CD8-positive, alpha-beta memory T cell (primary cell): ENCODE data around the gene RTL10. TPM values are rescaled to one million over a fixed set of nuclear protein-coding genes. Genes with fewer than 3 reads are reported as not detected.
A peak's percentile ranks its signal among the peaks of the same experiment; 100 is the strongest.

Experiments used
- CTCF ChIA-PET: fragments of 350-600 bp; sonication (Branson Sonifier 250); formaldehyde crosslinking; loops from one replicate; lab custom pipeline; 2021; ENCODE audit warnings: antibody characterized with exemption; lab: Charles Lee
- POLR2A ChIA-PET: fragments of 350-600 bp; sonication (Branson Sonifier 250); formaldehyde crosslinking; loops from one replicate; lab custom pipeline; 2021; ENCODE audit warnings: antibody characterized with exemption; lab: Charles Lee
- DNase-seq, 5 donors: peaks; one replicate each; pipeline versions ENCODE4 v3.0.0 to v3.0.0-alpha.2; 2020 to 2022; ENCODE audit warnings: mixed read lengths in 1 of 5
- H3K27ac ChIP-seq: one replicate; pipeline ENCODE4 v1.7.0; 2013; ENCODE audit warnings: low read depth, mild to moderate bottlenecking, low read length, moderate library complexity
- H3K27me3 ChIP-seq: 2 replicates; pipeline ENCODE4 v1.7.0; 2013; ENCODE audit warnings: low read length, mild to moderate bottlenecking; ENCODE audit not compliant: insufficient read depth, poor library complexity, severe bottlenecking
- H3K36me3 ChIP-seq: 2 replicates; pipeline ENCODE4 v1.7.0; 2013; ENCODE audit warnings: mild to moderate bottlenecking, low read length, moderate library complexity; ENCODE audit not compliant: insufficient read depth
- H3K4me1 ChIP-seq: 2 replicates; pipeline ENCODE4 v1.7.0; 2013; ENCODE audit warnings: mild to moderate bottlenecking, low read length, moderate library complexity; ENCODE audit not compliant: insufficient read depth
- H3K4me3 ChIP-seq: 2 replicates; pipeline ENCODE4 v1.7.0; 2013; ENCODE audit warnings: mild to moderate bottlenecking, low read length
- H3K9me3 ChIP-seq: 2 replicates; pipeline ENCODE4 v1.7.0; 2013; ENCODE audit warnings: mild to moderate bottlenecking, low read length
- H3K27ac Mint-ChIP-seq, 8 donors: one replicate each; pipeline ENCODE4 v1.8.0; 2020 to 2021; ENCODE audit warnings: mixed read lengths in 8 of 8, mild to moderate bottlenecking in 6 of 8, inconsistent platforms in 3 of 8, moderate library complexity in 3 of 8
- H3K27me3 Mint-ChIP-seq, 2 donors: one replicate each; pipeline ENCODE4 v1.8.0; 2020 to 2021; ENCODE audit warnings: mixed read lengths in 2 of 2, mild to moderate bottlenecking in 1 of 2, moderate library complexity in 1 of 2
- H3K36me3 Mint-ChIP-seq, 3 donors: one replicate each; pipeline ENCODE4 v1.8.0; 2020 to 2021; ENCODE audit warnings: mixed read lengths in 3 of 3, inconsistent platforms in 1 of 3, mild to moderate bottlenecking in 1 of 3
- H3K4me1 Mint-ChIP-seq, 3 donors: one replicate each; pipeline ENCODE4 v1.8.0; 2020 to 2021; ENCODE audit warnings: mixed read lengths in 3 of 3, inconsistent platforms in 1 of 3, mild to moderate bottlenecking in 1 of 3
- H3K4me3 Mint-ChIP-seq, 7 donors: one replicate each; pipeline ENCODE4 v1.8.0; 2020 to 2021; ENCODE audit warnings: mixed read lengths in 7 of 7, mild to moderate bottlenecking in 6 of 7, moderate library complexity in 4 of 7, inconsistent platforms in 2 of 7
- H3K9me3 Mint-ChIP-seq, 5 donors: one replicate each; pipeline ENCODE4 v1.8.0; 2020 to 2022; ENCODE audit warnings: mixed read lengths in 5 of 5, mild to moderate bottlenecking in 3 of 5, moderate library complexity in 2 of 5, inconsistent platforms in 1 of 5
- polyA plus RNA-seq: library from polyadenylated mRNA; unstranded; fragments of 300-500 nt; fragmentation: Illumina TruSeq; gene quantifications from one replicate; pipeline ENCODE4 v1.2.3, GENCODE V29; 2021
- total RNA-seq, 2 experiments: library from RNA; stranded (reverse); gene quantifications; one replicate each; pipeline ENCODE4 v1.2.3, GENCODE V29; 2021

RTL10 gene
- total and polyA plus RNA-seq, 3 experiments from 2014 or later: 10.8 to 23.2 (median 18.1) TPM

GRCh38 chr22:19862619-19863246, 8.1 kb upstream of the RTL10 start:
- H3K27ac Mint-ChIP-seq: peak overlapping the region in 1 of 8 donors; percentile 38
- Histone ChIP-seq H3K36me3 (no peaks in the 10 kb centered on the region), H3K4me3 (no peak overlapping the region), H3K4me1 (no peaks in the 10 kb centered on the region), H3K27me3 (no peaks in the 10 kb centered on the region), H3K27ac (no peak overlapping the region), H3K9me3 (no peaks in the 10 kb centered on the region)
- H3K9me3 Mint-ChIP-seq: no peaks in the 10 kb centered on the region
- peaks cover 1 to 5% (median 2%) of the 10 kb centered on the region in 3 donors for H3K4me1 Mint-ChIP-seq
- no peak for DNase-seq
- CTCF ChIA-PET: no interaction called here
- POLR2A ChIA-PET: no interaction called here
- no peak overlapping the region for H3K4me3 Mint-ChIP-seq
- H3K27me3 Mint-ChIP-seq: no peaks in the 10 kb centered on the region
- no peaks in the 10 kb centered on the region for H3K36me3 Mint-ChIP-seq

GRCh38 chr22:19859861-19860510, 5.3 kb upstream of the RTL10 start:
- ChIA-PET CTCF (no interaction called here), POLR2A (no interaction called here)
- Histone ChIP-seq H3K36me3 (no peaks in the 10 kb centered on the region), H3K4me1 (peaks cover 9% of the 10 kb centered on the region), H3K27me3 (no peaks in the 10 kb centered on the region), H3K4me3 (no peak overlapping the region), H3K27ac (no peak overlapping the region), H3K9me3 (no peaks in the 10 kb centered on the region)
- Mint-ChIP-seq H3K27ac (peak overlapping the region in 5 of 8 donors; percentile 23 to 64 (median 46)), H3K27me3 (no peaks in the 10 kb centered on the region), H3K9me3 (no peaks in the 10 kb centered on the region), H3K4me1 (peaks cover 9 to 23% (median 19%) of the 10 kb centered on the region in 3 donors), H3K4me3 (peak overlapping the region in 1 of 7 donors; percentile 55), H3K36me3 (peaks cover 0 to 2% (median 0%) of the 10 kb centered on the region in 3 donors)
- no peak for DNase-seq

- no peaks in the 10 kb centered on the region for H3K27me3 Mint-ChIP-seq
- no peak overlapping the region for H3K27ac ChIP-seq
- ChIA-PET POLR2A (no interaction called here), CTCF (no interaction called here)
- peaks cover 26% of the 10 kb centered on the region for H3K4me1 ChIP-seq
- H3K36me3 Mint-ChIP-seq: peaks cover 0 to 17% (median 0%) of the 10 kb centered on the region in 3 donors
- H3K9me3 ChIP-seq: no peaks in the 10 kb centered on the region
- no peaks in the 10 kb centered on the region for H3K36me3 ChIP-seq
- peak overlapping the region in 7 of 8 donors; percentile 51 to 98 (median 78) for H3K27ac Mint-ChIP-seq
- no peak overlapping the region for H3K4me3 ChIP-seq
- no peak for DNase-seq
- H3K27me3 ChIP-seq: no peaks in the 10 kb centered on the region
- peak overlapping the region in 2 of 7 donors; percentile 41 to 48 for H3K4me3 Mint-ChIP-seq
- H3K9me3 Mint-ChIP-seq: no peaks in the 10 kb centered on the region
- H3K4me1 Mint-ChIP-seq: peaks cover 26 to 41% (median 37%) of the 10 kb centered on the region in 3 donors
These were observed 2.7 kb upstream of the RTL10 start for GRCh38 chr22:19857382-19857781.

DNA sequence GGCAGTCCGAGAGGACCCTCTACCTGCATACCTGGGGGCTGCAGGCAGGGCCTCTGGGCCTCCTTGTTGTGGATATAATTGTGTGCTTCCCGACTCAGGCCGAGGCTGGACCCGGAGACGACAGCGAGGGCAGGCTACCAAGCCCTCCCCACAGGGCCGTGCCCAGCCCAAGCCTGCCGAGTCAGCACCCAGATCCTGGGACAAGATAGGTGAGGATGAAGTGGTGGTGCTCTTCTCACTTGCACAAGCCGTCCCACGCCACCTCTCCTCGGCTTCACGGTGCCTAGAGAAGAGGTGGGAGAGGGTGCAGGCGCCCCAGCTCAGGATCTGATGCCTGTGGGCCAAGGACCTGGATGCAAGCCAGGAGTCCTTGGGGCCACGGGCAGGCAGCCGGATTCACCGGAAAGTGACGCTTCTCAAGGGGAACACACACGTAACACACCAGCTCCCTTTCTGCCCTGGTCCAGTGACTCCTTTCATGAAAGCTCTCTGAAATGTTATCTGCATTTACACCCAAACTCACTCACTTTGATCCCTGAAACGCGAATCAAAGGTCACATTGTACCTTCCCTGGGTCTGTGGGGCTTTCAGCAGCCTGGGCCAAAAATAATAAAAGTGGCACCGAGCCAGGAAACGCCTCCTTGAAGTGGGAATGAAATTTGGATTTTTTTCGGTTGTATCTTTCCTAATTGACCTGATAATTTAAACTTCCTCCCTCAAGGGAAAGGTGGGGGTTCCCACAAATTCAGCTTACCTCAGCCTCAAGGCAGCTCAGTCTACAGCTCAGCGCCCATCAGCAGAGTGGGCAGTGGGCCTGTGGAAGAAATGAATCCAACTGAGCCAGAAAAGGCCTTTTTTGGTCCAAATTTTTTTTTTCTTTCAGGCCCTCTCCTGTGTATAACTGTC, 1.1 kb upstream of the RTL10 start:
- H3K9me3 Mint-ChIP-seq: no peaks in the 10 kb centered on the region
- peak overlapping the region; percentile 91 to 99 (median 94) for H3K4me3 Mint-ChIP-seq
- H3K27me3 Mint-ChIP-seq: no peaks in the 10 kb centered on the region

GRCh38 chr22:19853879-19854777, 546 bp downstream of the RTL10 start:
- Mint-ChIP-seq H3K4me1 (peaks cover 29 to 53% (median 42%) of the 10 kb centered on the region in 3 donors), H3K27me3 (no peaks in the 10 kb centered on the region), H3K4me3 (peak overlapping the region; percentile 91 to 99 (median 94)), H3K27ac (peak overlapping the region; percentile 7 to 98 (median 91)), H3K36me3 (peaks cover 0 to 42% (median 0%) of the 10 kb centered on the region in 3 donors), H3K9me3 (no peaks in the 10 kb centered on the region)
- H3K27me3 ChIP-seq: no peaks in the 10 kb centered on the region
- H3K4me3 ChIP-seq: peak overlapping the region; percentile 90
- CTCF ChIA-PET: interaction anchor here (3.1 kb wide), 1 partner anchor 38 kb away, joined by 10 read pairs; no protein-coding TSS in a partner anchor
- peak in 3 of 5 donors; percentile 12 to 42 (median 39) for DNase-seq
- POLR2A ChIA-PET: interaction anchor here (2.7 kb wide), 1 partner anchor 38 kb away, joined by 25 read pairs; no protein-coding TSS in a partner anchor
- H3K9me3 ChIP-seq: no peaks in the 10 kb centered on the region
- H3K27ac ChIP-seq: peak overlapping the region; percentile 97
- peaks cover 20% of the 10 kb centered on the region for H3K36me3 ChIP-seq
- peaks cover 27% of the 10 kb centered on the region for H3K4me1 ChIP-seq

More for the DNA sequence above, 1.1 kb upstream of the RTL10 start:
- ChIA-PET POLR2A (interaction anchor here (1.0 to 2.7 kb wide), 2 partner anchors 34 to 36 kb away, joined by 3 to 25 read pairs; no protein-coding TSS in a partner anchor), CTCF (interaction anchor here (1.1 to 3.1 kb wide), 2 partner anchors 36 to 255 kb away, joined by 3 to 10 read pairs; no protein-coding TSS in a partner anchor)
- Histone ChIP-seq H3K27ac (peak overlapping the region; percentile 97), H3K36me3 (peaks cover 12% of the 10 kb centered on the region), H3K4me3 (peak overlapping the region; percentile 90), H3K4me1 (peaks cover 27% of the 10 kb centered on the region), H3K9me3 (no peaks in the 10 kb centered on the region), H3K27me3 (no peaks in the 10 kb centered on the region)
- DNase-seq: peak; percentile 27 to 58 (median 44)
- Mint-ChIP-seq H3K4me1 (peaks cover 29 to 47% (median 42%) of the 10 kb centered on the region in 3 donors), H3K36me3 (peaks cover 0 to 29% (median 0%) of the 10 kb centered on the region in 3 donors), H3K27ac (peak overlapping the region; percentile 94 to 98 (median 96))

DNA sequence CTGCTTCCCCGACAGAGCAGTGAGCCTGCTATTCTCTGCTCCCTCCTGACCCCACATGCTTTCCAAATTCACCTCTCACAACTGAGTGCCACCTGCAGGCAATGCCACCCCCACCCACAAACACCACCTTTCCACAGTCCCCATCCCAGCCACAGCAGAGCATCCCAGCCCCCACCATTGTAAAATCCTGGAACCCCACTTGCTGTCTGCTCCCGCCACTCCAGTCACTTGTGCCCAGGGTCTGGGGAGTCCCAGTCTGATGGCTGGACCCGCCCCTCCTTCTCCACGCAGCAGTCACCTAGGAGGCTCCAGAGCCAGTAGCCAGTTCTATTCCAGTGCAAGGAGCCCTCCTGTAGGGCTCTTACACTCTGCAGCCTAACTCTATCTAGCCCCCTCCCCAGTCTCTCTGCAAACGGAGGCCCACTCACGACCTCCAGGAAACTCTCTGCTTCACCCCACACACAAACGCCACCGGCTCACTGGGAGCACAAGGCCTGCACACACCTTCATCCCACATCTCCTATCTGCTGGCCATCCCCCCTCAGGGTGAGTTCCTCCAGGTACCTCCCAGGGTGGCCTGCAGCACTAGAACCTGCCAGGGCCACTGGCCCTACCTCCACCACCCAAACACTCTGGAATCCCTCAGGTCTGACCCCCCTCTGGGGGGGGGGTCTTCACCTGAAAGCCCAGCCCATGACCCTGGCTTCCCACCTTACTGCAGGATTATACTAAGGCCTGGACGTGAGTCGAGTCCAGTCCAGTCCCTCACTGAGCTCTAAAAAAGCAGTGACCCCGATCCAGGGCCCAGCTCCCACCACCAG, 1.4 kb downstream of the RTL10 start:
- no peaks in the 10 kb centered on the region for H3K27me3 Mint-ChIP-seq
- POLR2A ChIA-PET: interaction anchor here (2.7 kb wide), 1 partner anchor 39 kb away, joined by 25 read pairs; no protein-coding TSS in a partner anchor
- Histone ChIP-seq H3K36me3 (peaks cover 24% of the 10 kb centered on the region), H3K27ac (peak overlapping the region; percentile 97), H3K4me3 (peak overlapping the region; percentile 90), H3K4me1 (peaks cover 27% of the 10 kb centered on the region), H3K27me3 (no peaks in the 10 kb centered on the region), H3K9me3 (no peaks in the 10 kb centered on the region)
- peaks cover 0 to 46% (median 0%) of the 10 kb centered on the region in 3 donors for H3K36me3 Mint-ChIP-seq
- H3K4me1 Mint-ChIP-seq: peaks cover 29 to 53% (median 42%) of the 10 kb centered on the region in 3 donors
- peak overlapping the region; percentile 33 to 98 (median 91) for H3K27ac Mint-ChIP-seq
- DNase-seq: no peak
- no peaks in the 10 kb centered on the region for H3K9me3 Mint-ChIP-seq
- CTCF ChIA-PET: interaction anchor here (3.1 kb wide), 1 partner anchor 39 kb away, joined by 10 read pairs; no protein-coding TSS in a partner anchor
- H3K4me3 Mint-ChIP-seq: peak overlapping the region; percentile 91 to 99 (median 94)
